Measurements from ENCODE around the gene FAM193A. TPM values are rescaled to one million over a fixed set of nuclear protein-coding genes. Genes with fewer than 3 reads are reported as not detected.

The FAM193A gene
- polyA plus RNA-seq, 1 donor (not counting 4 experiments of a cell fraction or from before 2014, with no cell fraction given) = 3.6 TPM

GRCh38 chr4:2712261-2712842, 175.9 kb downstream of the FAM193A start:
- peaks cover 2% of the 10 kb centered on the region for H3K79me2 ChIP-seq (ENCODE audit: control insufficient read depth, insufficient read depth, low read length)
- H3K27me3 ChIP-seq (ENCODE audit: control insufficient read depth, extremely low read depth, insufficient read depth, low read length) = no peaks in the 10 kb centered on the region
- H2AFZ ChIP-seq (ENCODE audit: control insufficient read depth, low read length) = no peak overlapping the region
- H3K4me2 ChIP-seq (ENCODE audit: control insufficient read depth, extremely low read depth, insufficient read depth, low read depth, low read length) = no peak overlapping the region
- H3K9ac ChIP-seq (ENCODE audit: control insufficient read depth, extremely low read depth, insufficient read depth, low read length) = no peak overlapping the region
- H3K27ac ChIP-seq (ENCODE audit: control insufficient read depth, insufficient read depth, low read length) = no peak overlapping the region
- H3K36me3 ChIP-seq (ENCODE audit: control insufficient read depth in 2 of 2, extremely low read depth in 1 of 2, insufficient read depth in 2 of 2, low read length in 2 of 2) = peaks cover 11 to 13% of the 10 kb centered on the region in 2 experiments
- FAIRE-seq (no peak), DNase-seq (ENCODE audit: low read depth, low spot score) (no peak)
- no peak overlapping the region for H3K4me3 ChIP-seq (ENCODE audit: control insufficient read depth in 2 of 3, extremely low read depth in 1 of 3, insufficient read depth in 2 of 3, low read depth in 1 of 3, low read length in 3 of 3)
- no peaks in the 10 kb centered on the region for H3K9me3 ChIP-seq (ENCODE audit: control insufficient read depth, low read depth, low read length)
- peaks cover 10% of the 10 kb centered on the region for H3K4me1 ChIP-seq (ENCODE audit: control insufficient read depth, extremely low read depth, insufficient read depth, low read length)
- dilution Hi-C loops (cut with MboI; ENCODE audit: extremely low pct_ligation_motif_present, low sequenced_read_pairs) = no loop called here
- TF ChIP-seq CTCF (optimal IDR thresholded peaks at IDR 0.05 in 1 of 3, IDR thresholded peaks at IDR 0.05 in 1 of 3, conservative IDR thresholded peaks at IDR 0.05 in 1 of 3; ENCODE audit: extremely low read depth in 1 of 3, insufficient read depth in 2 of 3, low read length in 3 of 3) (no peak), EZH2 (IDR thresholded peaks at IDR 0.05; ENCODE audit: low read length) (no peak)
- H4K20me1 ChIP-seq (ENCODE audit: control insufficient read depth, extremely low read depth, insufficient read depth, low read length) = peaks cover 2% of the 10 kb centered on the region
- H3K9me1 ChIP-seq (ENCODE audit: control insufficient read depth, extremely low read depth, insufficient read depth, low read length) = no peaks in the 10 kb centered on the region

- DNase-seq (ENCODE audit: low read depth, low spot score) (no peak), FAIRE-seq (no peak)
- Histone ChIP-seq H3K9me3 (ENCODE audit: control insufficient read depth, low read depth, low read length) (no peaks in the 10 kb centered on the region), H3K36me3 (ENCODE audit: control insufficient read depth in 2 of 2, extremely low read depth in 1 of 2, insufficient read depth in 2 of 2, low read length in 2 of 2) (peaks cover 11 to 14% of the 10 kb centered on the region in 2 experiments), H3K27me3 (ENCODE audit: control insufficient read depth, extremely low read depth, insufficient read depth, low read length) (no peaks in the 10 kb centered on the region), H3K4me2 (ENCODE audit: control insufficient read depth, extremely low read depth, insufficient read depth, low read depth, low read length) (no peak overlapping the region), H3K4me3 (ENCODE audit: control insufficient read depth in 2 of 3, extremely low read depth in 1 of 3, insufficient read depth in 2 of 3, low read depth in 1 of 3, low read length in 3 of 3) (no peak overlapping the region), H4K20me1 (ENCODE audit: control insufficient read depth, extremely low read depth, insufficient read depth, low read length) (peaks cover 2% of the 10 kb centered on the region), H3K9ac (ENCODE audit: control insufficient read depth, extremely low read depth, insufficient read depth, low read length) (no peak overlapping the region), H3K4me1 (ENCODE audit: control insufficient read depth, extremely low read depth, insufficient read depth, low read length) (peaks cover 10% of the 10 kb centered on the region), H3K27ac (ENCODE audit: control insufficient read depth, insufficient read depth, low read length) (no peak overlapping the region), H3K9me1 (ENCODE audit: control insufficient read depth, extremely low read depth, insufficient read depth, low read length) (no peaks in the 10 kb centered on the region), H3K79me2 (ENCODE audit: control insufficient read depth, insufficient read depth, low read length) (peaks cover 2% of the 10 kb centered on the region), H2AFZ (ENCODE audit: control insufficient read depth, low read length) (no peak overlapping the region)
- TF ChIP-seq EZH2 (IDR thresholded peaks at IDR 0.05; ENCODE audit: low read length) (no peak), CTCF (optimal IDR thresholded peaks at IDR 0.05 in 1 of 3, IDR thresholded peaks at IDR 0.05 in 1 of 3, conservative IDR thresholded peaks at IDR 0.05 in 1 of 3; ENCODE audit: extremely low read depth in 1 of 3, insufficient read depth in 2 of 3, low read length in 3 of 3) (no peak)
- dilution Hi-C loops (cut with MboI; ENCODE audit: extremely low pct_ligation_motif_present, low sequenced_read_pairs) = no loop called here
Measured at GRCh38 chr4:2713337-2713736, 176.9 kb downstream of the FAM193A start.
